Mammary epithelial cell (primary cell): ENCODE data around the gene AMBP.

Source experiments
- EZH2 ChIP-seq: IDR thresholded peaks from 2 replicates; pipeline ENCODE4 v1.6.1; 2012; ENCODE audit warnings: low read length, inconsistent platforms, borderline replicate concordance
- TF ChIP-seq, protein P1 (sequence below), 2 donors: IDR thresholded peaks in 1 of 2; conservative IDR thresholded peaks in 1 of 2; 2 replicates each; pipeline ENCODE4 v1.5.1; 2011 to 2012; ENCODE audit warnings: inconsistent platforms in 2 of 2, low read length in 2 of 2, mild to moderate bottlenecking in 2 of 2, control low read depth in 1 of 2, low read depth in 1 of 2; ENCODE audit not compliant: insufficient read depth in 1 of 2; ENCODE audit errors: extremely low read depth in 1 of 2

DNA sequence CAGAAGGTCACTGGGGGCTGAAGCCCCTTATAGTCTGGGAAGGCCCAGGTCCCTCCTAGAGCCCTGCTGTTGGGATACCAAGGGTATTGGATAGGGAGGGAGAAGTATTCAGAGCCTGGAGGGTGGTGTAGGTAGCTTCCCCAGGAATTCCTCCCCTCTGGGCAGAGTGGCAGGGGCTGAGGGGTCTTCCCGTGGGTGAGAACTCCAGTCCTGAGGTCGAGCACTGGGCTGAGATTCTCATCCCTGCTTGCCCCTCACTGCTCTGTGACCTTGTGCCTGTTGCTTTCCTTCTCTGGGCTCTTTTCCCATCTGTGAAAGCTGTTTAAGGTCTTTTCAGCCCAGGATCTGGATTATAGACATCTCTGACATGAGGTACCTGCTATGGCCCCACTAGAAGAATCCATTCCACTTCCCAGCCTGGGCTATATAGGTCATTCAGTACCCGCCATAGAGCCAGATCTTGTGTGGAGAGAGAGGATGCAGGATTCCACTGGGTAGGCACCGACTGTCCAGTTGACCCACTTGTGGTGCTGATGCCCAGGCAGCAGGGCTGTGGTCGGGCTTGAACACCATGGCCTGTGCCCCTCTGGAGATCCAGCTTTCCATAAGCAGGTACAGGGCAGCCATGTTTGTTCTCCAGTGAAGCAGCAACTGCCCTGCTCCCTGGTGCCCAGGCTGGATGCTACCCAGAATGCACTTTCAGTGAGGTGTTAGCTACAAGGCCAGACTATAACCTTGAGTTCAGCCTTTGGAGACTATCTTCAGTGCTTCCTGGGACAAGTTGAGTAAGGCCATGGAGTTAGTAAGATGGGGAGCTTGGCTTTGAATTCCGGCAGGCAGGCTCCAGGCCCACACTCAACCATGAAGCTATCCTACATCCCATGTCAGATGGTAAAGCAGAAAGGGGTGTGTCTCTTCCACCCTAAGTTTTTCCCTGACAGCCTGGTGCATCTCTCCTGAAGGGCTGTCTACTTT is 60.1 kb downstream of the AMBP start:
- TF ChIP-seq, protein P1, sequence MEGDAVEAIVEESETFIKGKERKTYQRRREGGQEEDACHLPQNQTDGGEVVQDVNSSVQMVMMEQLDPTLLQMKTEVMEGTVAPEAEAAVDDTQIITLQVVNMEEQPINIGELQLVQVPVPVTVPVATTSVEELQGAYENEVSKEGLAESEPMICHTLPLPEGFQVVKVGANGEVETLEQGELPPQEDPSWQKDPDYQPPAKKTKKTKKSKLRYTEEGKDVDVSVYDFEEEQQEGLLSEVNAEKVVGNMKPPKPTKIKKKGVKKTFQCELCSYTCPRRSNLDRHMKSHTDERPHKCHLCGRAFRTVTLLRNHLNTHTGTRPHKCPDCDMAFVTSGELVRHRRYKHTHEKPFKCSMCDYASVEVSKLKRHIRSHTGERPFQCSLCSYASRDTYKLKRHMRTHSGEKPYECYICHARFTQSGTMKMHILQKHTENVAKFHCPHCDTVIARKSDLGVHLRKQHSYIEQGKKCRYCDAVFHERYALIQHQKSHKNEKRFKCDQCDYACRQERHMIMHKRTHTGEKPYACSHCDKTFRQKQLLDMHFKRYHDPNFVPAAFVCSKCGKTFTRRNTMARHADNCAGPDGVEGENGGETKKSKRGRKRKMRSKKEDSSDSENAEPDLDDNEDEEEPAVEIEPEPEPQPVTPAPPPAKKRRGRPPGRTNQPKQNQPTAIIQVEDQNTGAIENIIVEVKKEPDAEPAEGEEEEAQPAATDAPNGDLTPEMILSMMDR (conservative IDR thresholded peaks at IDR 0.05 in 1 of 2, IDR thresholded peaks at IDR 0.05 in 1 of 2; ENCODE audit: extremely low read depth in 1 of 2, insufficient read depth in 1 of 2, low read depth in 1 of 2, low read length in 2 of 2), result no peak
- no peak for TF ChIP-seq EZH2
